ENCODE results near the gene HAUS6.

DNA sequence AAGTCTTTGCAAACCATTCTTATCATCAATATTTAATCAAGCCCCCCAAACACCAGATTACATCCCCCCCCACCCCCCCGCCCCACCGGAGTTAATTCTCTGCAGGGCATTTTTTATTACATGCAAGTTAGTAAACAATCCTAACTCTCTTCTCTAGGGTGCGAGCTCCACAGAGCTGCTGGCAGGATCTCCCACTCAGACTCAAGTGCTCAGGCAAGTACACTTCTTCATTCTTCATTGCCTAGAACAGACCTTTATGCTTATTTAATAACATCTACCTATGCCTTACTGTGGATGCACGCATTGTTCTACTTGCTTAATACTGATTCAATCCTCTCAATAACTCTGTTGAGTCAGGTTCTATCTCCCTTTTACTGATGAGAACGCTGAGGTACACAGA, 79.6 kb downstream of the HAUS6 start:
- no peak for TF ChIP-seq POLR2A (IDR thresholded peaks at IDR 0.05)
- TF ChIP-seq, protein P1, sequence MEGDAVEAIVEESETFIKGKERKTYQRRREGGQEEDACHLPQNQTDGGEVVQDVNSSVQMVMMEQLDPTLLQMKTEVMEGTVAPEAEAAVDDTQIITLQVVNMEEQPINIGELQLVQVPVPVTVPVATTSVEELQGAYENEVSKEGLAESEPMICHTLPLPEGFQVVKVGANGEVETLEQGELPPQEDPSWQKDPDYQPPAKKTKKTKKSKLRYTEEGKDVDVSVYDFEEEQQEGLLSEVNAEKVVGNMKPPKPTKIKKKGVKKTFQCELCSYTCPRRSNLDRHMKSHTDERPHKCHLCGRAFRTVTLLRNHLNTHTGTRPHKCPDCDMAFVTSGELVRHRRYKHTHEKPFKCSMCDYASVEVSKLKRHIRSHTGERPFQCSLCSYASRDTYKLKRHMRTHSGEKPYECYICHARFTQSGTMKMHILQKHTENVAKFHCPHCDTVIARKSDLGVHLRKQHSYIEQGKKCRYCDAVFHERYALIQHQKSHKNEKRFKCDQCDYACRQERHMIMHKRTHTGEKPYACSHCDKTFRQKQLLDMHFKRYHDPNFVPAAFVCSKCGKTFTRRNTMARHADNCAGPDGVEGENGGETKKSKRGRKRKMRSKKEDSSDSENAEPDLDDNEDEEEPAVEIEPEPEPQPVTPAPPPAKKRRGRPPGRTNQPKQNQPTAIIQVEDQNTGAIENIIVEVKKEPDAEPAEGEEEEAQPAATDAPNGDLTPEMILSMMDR (IDR thresholded peaks at IDR 0.05), result no peak

Measured in uterus (tissue), 2 donors.